Activated CD4-positive, alpha-beta memory T cell treated with anti-CD3 and anti-CD28 coated beads for 36 hours (primary cell): Measurements from ENCODE around the gene TAB2. TPM values are rescaled to one million over a fixed set of nuclear protein-coding genes. Genes with fewer than 3 reads are reported as not detected.

Experiments
- CTCF ChIA-PET: fragments of 350-600 bp; sonication (Branson Sonifier 250); formaldehyde crosslinking; loops from one replicate; lab custom pipeline; 2021; ENCODE audit warnings: antibody characterized with exemption, inconsistent platforms; lab: Charles Lee
- POLR2A ChIA-PET: fragments of 350-600 bp; sonication (Branson Sonifier 250); formaldehyde crosslinking; loops from one replicate; lab custom pipeline; 2021; ENCODE audit warnings: antibody characterized with exemption; lab: Charles Lee
- DNase-seq: peaks from one replicate; pipeline ENCODE4 v3.0.0-alpha.2; 2020
- H3K27ac Mint-ChIP-seq: one replicate; pipeline ENCODE4 v1.8.0; 2021; ENCODE audit warnings: mixed read lengths
- H3K27me3 Mint-ChIP-seq: one replicate; pipeline ENCODE4 v1.8.0; 2021; ENCODE audit warnings: mixed read lengths
- H3K36me3 Mint-ChIP-seq: one replicate; pipeline ENCODE4 v1.8.0; 2021; ENCODE audit warnings: mixed read lengths
- H3K4me1 Mint-ChIP-seq: one replicate; pipeline ENCODE4 v1.8.0; 2021; ENCODE audit warnings: low read depth, mixed read lengths
- H3K4me3 Mint-ChIP-seq: one replicate; pipeline ENCODE4 v1.8.0; 2021; ENCODE audit warnings: mild to moderate bottlenecking, mixed read lengths
- H3K9me3 Mint-ChIP-seq: one replicate; pipeline ENCODE4 v1.8.0; 2021; ENCODE audit warnings: mixed read lengths
- intact Hi-C: fragments of 100-400 bp; cut with micrococcal nuclease; formaldehyde crosslinking; loops from one replicate; pipeline ENCODE4 v1.15.1; 2023
- total RNA-seq, 2 experiments: library from RNA; stranded (reverse); gene quantifications; one replicate each; pipeline ENCODE4 v1.2.3, GENCODE V29; 2021

The TAB2 gene
- total RNA-seq, 2 experiments from 2014 or later = 92.0 to 92.9 TPM

- Mint-ChIP-seq H3K27ac (no peak overlapping the region), H3K9me3 (no peaks in the 10 kb centered on the region), H3K4me1 (peaks cover 63% of the 10 kb centered on the region), H3K27me3 (no peaks in the 10 kb centered on the region), H3K36me3 (peaks cover 47% of the 10 kb centered on the region), H3K4me3 (no peak overlapping the region)
- DNase-seq = no peak
- intact Hi-C loops = no loop called here
- ChIA-PET POLR2A (no interaction called here), CTCF (interaction anchor here (0.7 to 1.2 kb wide), 3 partner anchors 28 to 141 kb away, joined by 3 read pairs; no protein-coding TSS in a partner anchor)
Measured at GRCh38 chr6:149372062-149372461, 54.5 kb downstream of the TAB2 start.

GRCh38 chr6:149373511-149373910 lies 56.0 kb downstream of the TAB2 start:
- Mint-ChIP-seq H3K4me1 (peaks cover 67% of the 10 kb centered on the region), H3K27me3 (no peaks in the 10 kb centered on the region), H3K36me3 (peaks cover 56% of the 10 kb centered on the region), H3K9me3 (no peaks in the 10 kb centered on the region), H3K4me3 (no peak overlapping the region), H3K27ac (peak overlapping the region; percentile 60)
- POLR2A ChIA-PET = interaction anchor here (1.3 kb wide), 1 partner anchor 18 kb away, joined by 3 read pairs; no protein-coding TSS in a partner anchor
- intact Hi-C loops = no loop called here
- no peak for DNase-seq
- CTCF ChIA-PET = no interaction called here

- no peak overlapping the region for H3K4me3 Mint-ChIP-seq
- peaks cover 65% of the 10 kb centered on the region for H3K4me1 Mint-ChIP-seq
- H3K36me3 Mint-ChIP-seq = peaks cover 67% of the 10 kb centered on the region
- H3K9me3 Mint-ChIP-seq = no peaks in the 10 kb centered on the region
- no peak for DNase-seq
- H3K27me3 Mint-ChIP-seq = no peaks in the 10 kb centered on the region
- CTCF ChIA-PET = no interaction called here
- intact Hi-C loops = no loop called here
- H3K27ac Mint-ChIP-seq = peak overlapping the region; percentile 43
- POLR2A ChIA-PET = interaction anchor here (1.2 kb wide), 1 partner anchor 18 kb away, joined by 3 read pairs; no protein-coding TSS in a partner anchor
Measured at GRCh38 chr6:149379977-149380376, 62.5 kb downstream of the TAB2 start.

GRCh38 chr6:149380523-149380922 lies 63.0 kb downstream of the TAB2 start:
- ChIA-PET CTCF (no interaction called here), POLR2A (interaction anchor here (1.2 kb wide), 1 partner anchor 18 kb away, joined by 3 read pairs; no protein-coding TSS in a partner anchor)
- DNase-seq = no peak
- H3K9me3 Mint-ChIP-seq = no peaks in the 10 kb centered on the region
- H3K4me1 Mint-ChIP-seq = peaks cover 63% of the 10 kb centered on the region
- intact Hi-C loops = no loop called here
- H3K36me3 Mint-ChIP-seq = peaks cover 67% of the 10 kb centered on the region
- no peak overlapping the region for H3K27ac Mint-ChIP-seq
- H3K27me3 Mint-ChIP-seq = no peaks in the 10 kb centered on the region
- no peak overlapping the region for H3K4me3 Mint-ChIP-seq

- CTCF ChIA-PET = interaction anchor here (1.3 kb wide), 1 partner anchor 299 kb away, joined by 3 read pairs; no protein-coding TSS in a partner anchor
- POLR2A ChIA-PET = no interaction called here
- Mint-ChIP-seq H3K4me3 (no peak overlapping the region), H3K4me1 (peaks cover 62% of the 10 kb centered on the region), H3K27me3 (no peaks in the 10 kb centered on the region), H3K27ac (peak overlapping the region; percentile 18), H3K36me3 (peaks cover 73% of the 10 kb centered on the region), H3K9me3 (peaks cover 15% of the 10 kb centered on the region)
- intact Hi-C loops = no loop called here
- no peak for DNase-seq
Measured at GRCh38 chr6:149383371-149383770, 65.9 kb downstream of the TAB2 start.

- no peak for DNase-seq
- peaks cover 66% of the 10 kb centered on the region for H3K36me3 Mint-ChIP-seq
- POLR2A ChIA-PET = no interaction called here
- intact Hi-C loops = no loop called here
- peaks cover 15% of the 10 kb centered on the region for H3K9me3 Mint-ChIP-seq
- no peak overlapping the region for H3K4me3 Mint-ChIP-seq
- H3K27ac Mint-ChIP-seq = no peak overlapping the region
- no peaks in the 10 kb centered on the region for H3K27me3 Mint-ChIP-seq
- H3K4me1 Mint-ChIP-seq = peaks cover 55% of the 10 kb centered on the region
- CTCF ChIA-PET = interaction anchor here (1.1 to 1.3 kb wide), 2 partner anchors 47 to 300 kb away, joined by 3 read pairs; no protein-coding TSS in a partner anchor
Measured at GRCh38 chr6:149384464-149384863, 67.0 kb downstream of the TAB2 start.

- ChIA-PET CTCF (interaction anchor here (1.6 kb wide), 1 partner anchor 46 kb away, joined by 10 read pairs; no protein-coding TSS in a partner anchor), POLR2A (no interaction called here)
- Mint-ChIP-seq H3K4me3 (no peak overlapping the region), H3K9me3 (peaks cover 15% of the 10 kb centered on the region), H3K27me3 (no peaks in the 10 kb centered on the region), H3K27ac (peak overlapping the region; percentile 44), H3K36me3 (peaks cover 68% of the 10 kb centered on the region), H3K4me1 (peaks cover 57% of the 10 kb centered on the region)
- intact Hi-C loops = no loop called here
- DNase-seq = no peak
Measured at GRCh38 chr6:149385998-149386646, 68.6 kb downstream of the TAB2 start.

- peak overlapping the region; percentile 62 for H3K27ac Mint-ChIP-seq
- CTCF ChIA-PET = no interaction called here
- peaks cover 15% of the 10 kb centered on the region for H3K9me3 Mint-ChIP-seq
- no peaks in the 10 kb centered on the region for H3K27me3 Mint-ChIP-seq
- no peak overlapping the region for H3K4me3 Mint-ChIP-seq
- POLR2A ChIA-PET = no interaction called here
- H3K4me1 Mint-ChIP-seq = peaks cover 68% of the 10 kb centered on the region
- no peak for DNase-seq
- peaks cover 69% of the 10 kb centered on the region for H3K36me3 Mint-ChIP-seq
- intact Hi-C loops = no loop called here
Measured at GRCh38 chr6:149387779-149388512, 70.4 kb downstream of the TAB2 start.

- H3K4me1 Mint-ChIP-seq = peaks cover 69% of the 10 kb centered on the region
- no peak overlapping the region for H3K4me3 Mint-ChIP-seq
- ChIA-PET CTCF (no interaction called here), POLR2A (interaction anchor here (0.6 to 0.7 kb wide), 3 partner anchors 31 to 378 kb away, joined by 3 read pairs; no protein-coding TSS in a partner anchor)
- H3K27me3 Mint-ChIP-seq = no peaks in the 10 kb centered on the region
- H3K9me3 Mint-ChIP-seq = peaks cover 15% of the 10 kb centered on the region
- no peak for DNase-seq
- peak overlapping the region; percentile 13 for H3K27ac Mint-ChIP-seq
- peaks cover 61% of the 10 kb centered on the region for H3K36me3 Mint-ChIP-seq
- intact Hi-C loops = loop anchor here (5.0 kb wide), 1 partner anchor 72 kb away; the partner anchor contains the start of gene TAB2
Measured at GRCh38 chr6:149389509-149390297, 72.2 kb downstream of the TAB2 start.

GRCh38 chr6:149392093-149392492 lies 74.6 kb downstream of the TAB2 start:
- H3K4me3 Mint-ChIP-seq = no peak overlapping the region
- peaks cover 70% of the 10 kb centered on the region for H3K4me1 Mint-ChIP-seq
- intact Hi-C loops = loop anchor here (2.0 to 5.0 kb wide), 3 partner anchors 33 to 75 kb away; partner anchors contain the start of gene TAB2
- POLR2A ChIA-PET = interaction anchor here (0.9 to 1.6 kb wide), 3 partner anchors 10 to 74 kb away, joined by 3 to 5 read pairs (median 4); partner anchors contain the start of gene TAB2
- DNase-seq = no peak
- H3K27ac Mint-ChIP-seq = peak overlapping the region; percentile 83
- CTCF ChIA-PET = no interaction called here
- H3K36me3 Mint-ChIP-seq = peaks cover 61% of the 10 kb centered on the region
- H3K27me3 Mint-ChIP-seq = no peaks in the 10 kb centered on the region
- H3K9me3 Mint-ChIP-seq = peaks cover 2% of the 10 kb centered on the region

GRCh38 chr6:149392535-149392934 lies 75.0 kb downstream of the TAB2 start:
- intact Hi-C loops = loop anchor here (2.0 to 5.0 kb wide), 3 partner anchors 34 to 75 kb away; partner anchors contain the start of gene TAB2
- peak overlapping the region; percentile 83 for H3K27ac Mint-ChIP-seq
- H3K27me3 Mint-ChIP-seq = no peaks in the 10 kb centered on the region
- H3K4me1 Mint-ChIP-seq = peaks cover 70% of the 10 kb centered on the region
- no peak overlapping the region for H3K4me3 Mint-ChIP-seq
- CTCF ChIA-PET = interaction anchor here (0.9 to 1.2 kb wide), 2 partner anchors 42 to 310 kb away, joined by 3 to 4 read pairs; no protein-coding TSS in a partner anchor
- no peaks in the 10 kb centered on the region for H3K9me3 Mint-ChIP-seq
- no peak for DNase-seq
- peaks cover 61% of the 10 kb centered on the region for H3K36me3 Mint-ChIP-seq
- POLR2A ChIA-PET = interaction anchor here (0.9 to 1.6 kb wide), 4 partner anchors 11 to 360 kb away, joined by 3 to 5 read pairs (median 4); partner anchors contain the start of gene TAB2
